SHP77 (cell line): ENCODE data around the gene NPAS4.
"Not testable (repeated sequence)": the region's sequence is repeated elsewhere in the genome, so short reads cannot be mapped to it uniquely, and the experiment has no call there.

Experiments
- DNase-seq, 2 experiments: peaks; one replicate each; lab custom pipeline; 2025; lab: John Stamatoyannopoulos, UW

The NPAS4 gene

DNA sequence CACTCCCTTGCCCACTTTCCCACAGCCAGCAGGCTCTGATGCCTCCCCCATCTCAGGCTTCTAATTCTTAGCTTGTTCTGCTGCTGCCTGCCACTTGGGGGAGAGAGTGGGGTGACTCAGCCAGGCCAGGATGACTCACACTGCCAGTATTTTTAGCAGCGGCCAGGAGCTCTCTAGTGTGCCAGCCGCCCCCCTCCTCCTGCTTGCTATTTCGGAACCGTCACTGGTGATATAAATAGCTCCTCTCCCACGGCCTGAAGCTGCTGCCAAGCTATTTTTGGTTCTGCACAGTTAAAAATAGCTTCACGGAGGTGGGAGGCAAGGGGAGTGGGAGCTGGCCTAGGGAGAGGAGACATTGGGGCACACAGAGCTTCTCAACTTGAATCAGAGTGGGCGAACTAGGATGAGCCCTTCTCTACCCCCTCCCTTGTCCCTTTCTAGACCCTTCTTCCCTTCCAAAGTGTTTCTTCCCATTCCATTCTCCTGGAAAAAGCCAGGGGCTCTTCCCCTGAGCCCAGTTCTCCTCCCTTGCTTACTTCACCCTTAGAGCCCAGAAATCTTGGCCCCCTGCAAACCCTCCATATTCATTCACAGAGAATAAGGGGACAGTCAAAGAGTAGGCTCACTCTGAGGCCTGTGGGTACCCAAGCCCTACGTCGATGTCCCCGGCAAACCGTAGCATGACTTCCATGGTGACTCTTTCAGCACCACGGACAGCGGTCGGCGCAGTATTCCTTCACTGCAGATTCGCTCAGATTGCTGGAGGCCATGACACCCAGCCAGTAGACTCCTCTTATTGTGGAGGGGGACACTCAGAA is 2.5 kb upstream of the NPAS4 start:
- DNase-seq, result peak; percentile 81 to 91

DNA sequence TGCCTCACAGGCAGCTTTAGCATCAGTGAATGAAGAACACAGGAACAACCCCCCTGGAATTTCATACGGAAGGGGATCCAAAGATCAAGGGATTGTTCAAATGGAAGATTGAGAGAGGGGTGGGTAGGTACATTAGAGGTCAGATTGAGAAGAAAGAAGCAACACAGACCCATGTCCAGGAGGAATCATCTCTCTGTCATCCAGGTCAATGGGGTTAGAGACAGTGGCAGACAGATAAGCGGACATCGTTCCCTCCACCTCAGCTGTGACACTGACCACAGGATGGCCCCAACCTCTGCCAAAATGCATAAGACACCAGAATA is 1.9 kb upstream of the NPAS4 start:
- no peak for DNase-seq

DNA sequence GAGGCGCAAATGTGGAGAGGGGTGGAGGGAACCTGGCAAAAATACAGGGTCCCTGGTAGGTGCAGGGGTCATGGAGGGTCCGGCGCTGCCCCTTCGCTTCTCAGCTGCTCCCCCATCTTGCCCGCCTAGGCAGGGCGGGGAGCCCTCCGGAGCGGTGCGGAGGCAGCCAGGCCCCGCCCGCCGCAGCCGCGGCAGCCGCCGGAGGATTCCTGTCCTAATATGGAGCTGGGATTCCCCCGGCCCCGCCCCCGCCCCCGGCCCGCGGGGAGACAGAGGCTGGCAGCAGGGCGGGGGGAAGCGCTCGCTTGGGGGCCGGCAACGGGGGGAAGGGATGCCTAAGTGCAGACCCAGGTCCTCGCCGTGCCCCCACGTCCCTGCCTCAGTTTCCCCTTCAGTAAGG is 1.0 kb upstream of the NPAS4 start:
- peak in 1 of 2 experiments; percentile 45 for DNase-seq

DNA sequence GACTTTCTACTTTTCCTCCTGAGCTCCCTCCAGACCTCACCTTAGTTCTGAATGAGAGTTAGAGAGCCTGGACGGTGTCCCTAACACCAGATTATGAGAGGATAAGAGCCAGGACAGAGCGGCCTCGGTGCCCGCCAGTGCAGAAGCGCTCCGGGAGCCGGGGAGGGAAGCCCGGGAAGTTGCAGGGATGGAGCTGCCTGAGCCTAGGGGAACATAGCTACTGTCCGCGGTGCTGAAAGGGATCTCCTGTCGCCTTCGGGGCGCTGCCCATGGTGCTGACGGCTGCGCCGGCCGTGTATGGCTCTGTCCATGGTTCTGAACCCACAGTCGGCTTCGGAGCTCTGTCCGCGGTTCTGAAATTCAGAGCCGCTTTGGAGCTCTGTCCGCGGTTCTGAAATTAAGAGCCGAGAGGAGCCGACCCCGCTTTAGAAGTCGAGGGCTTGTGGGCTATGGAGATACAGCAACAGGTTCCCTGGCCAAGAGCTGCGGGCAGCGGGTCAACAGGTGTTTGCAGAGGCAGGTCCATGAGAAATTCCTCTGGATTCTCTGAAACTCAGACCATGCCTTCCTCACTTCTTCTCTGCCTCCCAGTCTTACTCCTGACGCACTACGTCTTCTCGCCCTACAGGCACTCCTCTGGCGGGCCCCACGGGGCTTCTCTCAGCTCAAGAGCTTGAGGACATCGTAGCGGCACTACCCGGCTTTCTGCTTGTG is 814 bp downstream of the NPAS4 start:
- DNase-seq, result no peak

DNA sequence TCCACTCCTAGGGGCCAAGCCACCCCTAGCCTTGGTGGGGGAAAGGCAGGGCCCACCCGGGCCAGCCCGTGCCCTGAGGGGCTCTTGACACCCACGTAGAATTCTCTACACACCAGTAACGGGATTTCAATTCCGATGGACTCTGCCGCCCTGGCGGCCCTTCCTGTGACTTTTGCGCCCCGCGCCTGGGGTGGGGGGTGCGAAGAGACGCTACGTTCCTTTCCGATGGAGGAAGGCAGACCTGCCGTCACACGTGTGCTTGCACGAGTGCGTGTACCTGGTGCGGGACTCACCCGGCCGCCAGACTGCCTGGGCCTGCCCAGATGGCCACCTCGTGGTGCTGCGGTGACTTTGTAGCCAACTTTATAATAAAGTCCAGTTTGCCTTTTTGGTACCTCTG is 5.5 kb downstream of the NPAS4 start:
- no peak for DNase-seq

DNA sequence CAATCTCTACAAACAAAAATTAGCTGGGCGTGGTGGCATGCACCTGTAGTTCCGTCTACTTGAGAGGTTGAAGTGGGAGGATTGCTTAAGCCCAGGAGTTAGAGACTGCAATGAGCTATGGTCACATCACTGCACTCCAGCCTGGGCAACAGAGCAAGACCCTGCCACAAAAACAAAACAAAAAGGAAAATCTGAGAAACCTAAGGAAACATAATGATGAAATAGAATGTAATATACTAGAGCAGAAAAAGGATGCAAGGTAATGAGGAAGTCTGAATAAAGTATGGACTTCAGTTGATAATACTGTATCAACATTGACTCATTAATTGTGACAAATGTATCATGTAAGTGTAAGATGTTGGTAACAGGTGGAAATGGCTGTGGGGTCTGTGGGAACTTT is 8.1 kb downstream of the NPAS4 start:
- DNase-seq, result no peak

DNA sequence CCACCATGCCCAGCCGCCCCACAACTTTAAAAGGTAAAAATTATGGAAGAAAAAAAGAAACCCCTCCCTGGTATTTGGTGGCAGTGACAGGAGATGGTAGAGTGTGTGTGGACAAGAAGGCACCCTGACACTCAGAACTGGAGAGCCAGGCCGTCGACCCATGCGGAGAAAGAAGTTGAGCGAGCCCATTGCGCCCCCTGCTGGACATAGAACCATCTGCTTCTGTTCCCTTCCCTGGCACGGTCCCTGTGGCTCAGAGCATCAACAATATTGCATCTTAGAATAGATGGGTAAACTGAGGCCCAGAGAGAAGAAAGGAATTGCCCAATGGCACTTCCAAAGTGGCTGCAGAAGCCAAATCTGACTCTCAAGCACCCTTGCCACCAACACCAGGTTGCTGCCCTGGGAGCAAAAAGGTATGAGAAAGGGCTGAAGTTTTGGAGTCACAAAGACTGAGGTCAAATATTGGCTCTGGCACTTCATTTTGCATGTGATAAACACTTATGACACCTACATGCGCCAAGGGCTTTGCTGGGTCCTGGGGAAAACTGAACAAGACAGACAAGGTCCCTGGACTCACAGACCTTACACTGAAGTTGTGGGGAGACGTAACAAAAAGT is 9.3 kb downstream of the NPAS4 start:
- peak; percentile 68 to 87 for DNase-seq

DNA sequence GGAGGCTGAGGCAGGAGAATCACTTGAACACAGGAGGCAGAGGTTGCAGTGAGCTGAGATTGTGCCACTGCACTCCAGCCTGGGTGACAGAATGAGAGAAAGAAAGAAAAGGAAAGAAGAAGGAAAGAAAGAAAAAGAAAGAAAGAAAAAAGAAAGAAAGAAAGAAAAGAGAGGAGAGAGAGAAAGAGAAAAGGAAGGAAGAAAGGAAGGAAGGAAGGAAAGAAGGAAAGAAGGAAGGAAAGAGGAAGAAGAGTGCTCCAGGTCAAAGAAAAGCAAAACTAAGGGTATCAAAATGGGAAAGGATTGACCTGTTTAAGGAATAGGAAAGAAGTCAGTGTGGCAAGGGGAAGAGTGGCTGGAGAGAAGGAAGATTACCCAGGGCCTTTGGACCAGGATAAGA is 10.5 kb downstream of the NPAS4 start:
- DNase-seq, result not testable (repeated sequence)

DNA sequence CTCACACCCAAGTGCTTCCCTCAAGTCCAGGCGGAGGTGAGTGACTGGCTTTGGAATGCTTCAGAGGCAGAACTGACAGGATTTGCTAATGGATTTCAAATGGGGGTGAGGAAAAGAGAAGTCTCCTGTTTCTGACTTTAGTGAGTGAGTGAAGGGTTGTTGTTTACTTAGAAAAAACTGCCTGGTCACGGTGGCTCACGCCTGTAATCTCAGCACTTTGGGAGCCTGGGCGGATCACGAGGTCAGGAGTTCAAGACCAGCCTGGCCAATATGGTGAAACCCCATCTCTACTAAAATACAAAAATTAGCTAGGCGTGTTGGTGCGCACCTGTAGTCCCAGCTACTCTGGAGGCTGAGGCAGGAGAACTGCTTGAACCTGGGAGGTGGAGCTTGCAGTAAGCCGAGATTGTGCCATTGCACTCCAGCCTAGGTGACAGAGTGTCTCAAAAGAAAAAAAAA is 11.1 kb downstream of the NPAS4 start:
- DNase-seq, result not testable (repeated sequence)

DNA sequence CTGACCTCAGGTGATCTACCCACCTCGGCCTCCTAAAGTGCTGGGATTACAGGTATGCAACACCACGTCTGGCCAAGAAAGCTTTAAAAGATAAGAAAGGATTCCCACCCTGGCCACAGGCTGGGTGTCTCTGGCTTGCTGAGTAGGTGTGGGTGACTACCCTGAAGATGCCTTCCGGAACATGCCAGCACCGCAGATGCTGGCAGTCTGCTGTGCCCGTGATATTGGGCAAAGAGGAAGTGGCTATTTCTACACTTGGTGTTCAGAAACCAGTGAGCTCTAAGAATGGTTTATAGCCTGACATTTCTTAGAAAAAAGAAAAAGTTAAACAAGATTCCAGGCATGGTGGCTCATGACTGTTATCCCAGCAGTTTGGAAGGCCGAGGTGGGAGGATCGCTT is 11.8 kb downstream of the NPAS4 start:
- DNase-seq, result no peak

DNA sequence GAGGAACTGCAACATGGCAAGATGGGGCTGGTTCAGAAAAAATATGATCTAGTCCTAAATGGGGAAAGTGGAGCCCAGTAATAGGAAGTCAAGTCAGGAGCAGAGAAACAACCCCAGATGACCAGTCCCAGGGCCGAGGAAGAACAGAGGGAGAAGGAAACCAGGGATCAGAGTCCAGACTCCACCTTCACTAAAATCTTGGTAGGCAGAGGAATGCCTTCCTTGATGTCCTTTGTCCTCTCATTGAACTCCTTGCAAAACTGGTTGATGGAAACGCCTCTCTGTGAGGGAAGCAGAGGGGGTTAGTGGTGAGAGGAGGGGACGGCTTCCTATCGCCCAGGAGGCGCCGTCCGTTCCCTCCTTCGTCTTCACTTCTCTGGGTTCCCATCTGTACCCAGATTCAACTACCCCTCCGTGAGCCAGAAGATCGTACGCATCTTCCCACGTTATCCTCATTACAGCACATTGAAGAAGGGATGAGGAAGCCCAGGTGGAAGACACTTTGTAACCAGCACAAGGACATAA is 17.2 kb downstream of the NPAS4 start:
- no peak for DNase-seq

DNA sequence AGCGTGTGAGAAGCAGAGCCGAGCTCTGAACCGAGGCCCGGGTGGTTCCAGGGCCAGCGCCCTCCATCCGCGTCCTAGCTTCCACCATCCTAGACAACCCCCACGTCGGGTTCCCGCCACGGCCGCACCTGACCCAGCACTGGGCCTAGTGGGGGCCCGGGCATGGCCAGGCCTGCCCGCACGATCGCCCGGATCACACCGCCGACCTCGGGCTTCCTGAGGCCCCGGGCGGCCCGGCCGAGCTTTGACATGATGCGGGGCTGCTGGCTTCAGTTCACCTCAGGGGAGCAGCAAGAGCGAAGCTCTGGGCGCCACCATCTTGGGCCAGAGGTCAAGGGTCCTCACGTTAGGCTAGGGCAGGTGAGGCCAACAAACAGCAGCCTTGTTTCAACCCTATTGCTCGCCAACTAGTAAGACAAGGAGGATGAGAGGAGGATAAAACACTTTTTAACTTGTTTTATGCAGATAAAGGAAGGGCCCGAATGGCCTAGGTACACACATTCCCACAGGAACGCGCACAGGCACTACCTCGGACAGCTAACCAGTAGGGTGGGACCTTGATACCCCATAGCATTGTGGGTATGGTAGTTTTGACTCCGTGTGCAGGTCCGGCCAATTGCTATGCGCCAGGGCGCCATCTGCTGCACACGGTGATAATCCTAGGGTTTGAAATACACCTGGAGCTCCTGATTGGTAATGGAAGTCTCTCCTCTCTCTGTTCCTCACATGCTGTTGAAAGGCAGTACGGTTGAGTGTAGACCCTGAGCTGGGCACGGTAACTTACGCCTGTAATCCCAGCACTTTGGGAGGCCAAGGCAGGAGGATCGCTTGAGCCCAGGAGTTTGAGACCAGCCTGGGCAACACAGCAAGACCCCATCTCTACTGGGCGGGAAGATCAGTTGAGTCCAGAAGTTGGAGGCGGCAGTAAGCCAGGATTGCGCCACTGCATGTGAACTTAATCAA is 17.9 kb downstream of the NPAS4 start, which contains the start of gene MRPL11:
MRPL11 (minus strand) TSS at position 345 of the 963 bp plus-strand sequence; CDS start at position 251, 94 bp downstream.
- peak; percentile 98 for DNase-seq

DNA sequence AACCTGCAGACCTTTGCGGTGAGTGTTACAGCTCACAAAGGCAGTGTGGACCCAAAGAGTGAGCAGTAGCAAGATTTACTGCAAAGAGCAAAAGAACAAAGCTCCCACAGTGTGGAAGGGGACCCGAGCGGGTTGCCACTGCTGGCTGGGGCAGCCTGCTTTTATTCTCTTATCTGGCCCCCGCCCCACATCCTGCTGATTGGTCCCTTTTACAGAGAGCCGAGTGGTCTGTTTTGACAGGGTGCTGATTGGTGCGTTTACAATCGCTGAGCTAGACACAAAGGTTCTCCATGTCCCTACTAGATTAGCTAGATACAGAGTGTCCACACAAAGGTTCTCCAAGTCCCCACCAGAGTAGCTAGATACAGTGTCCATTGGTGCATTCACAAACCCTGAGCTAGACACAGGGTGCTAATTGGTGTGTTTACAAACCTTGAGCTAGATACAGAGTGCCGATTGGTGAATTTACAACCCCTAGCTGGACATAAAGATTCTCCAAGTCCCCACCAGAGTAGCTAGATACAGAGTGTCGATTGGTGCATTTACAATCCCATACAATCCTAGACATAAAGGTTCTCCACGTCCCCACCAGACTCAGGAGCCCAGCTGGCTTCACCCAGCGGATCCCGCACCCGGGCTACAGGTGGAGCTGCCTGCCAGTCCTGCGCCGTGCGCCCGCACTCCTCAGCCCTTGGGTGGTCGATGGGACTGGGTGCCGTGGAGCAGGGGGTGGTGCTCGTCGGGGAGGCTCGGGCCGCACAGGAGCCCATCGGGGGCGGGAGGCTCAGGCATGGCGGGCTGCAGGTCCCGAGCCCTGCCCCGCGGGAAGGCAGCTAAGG is 19.5 kb downstream of the NPAS4 start:
- not testable (repeated sequence) for DNase-seq

DNA sequence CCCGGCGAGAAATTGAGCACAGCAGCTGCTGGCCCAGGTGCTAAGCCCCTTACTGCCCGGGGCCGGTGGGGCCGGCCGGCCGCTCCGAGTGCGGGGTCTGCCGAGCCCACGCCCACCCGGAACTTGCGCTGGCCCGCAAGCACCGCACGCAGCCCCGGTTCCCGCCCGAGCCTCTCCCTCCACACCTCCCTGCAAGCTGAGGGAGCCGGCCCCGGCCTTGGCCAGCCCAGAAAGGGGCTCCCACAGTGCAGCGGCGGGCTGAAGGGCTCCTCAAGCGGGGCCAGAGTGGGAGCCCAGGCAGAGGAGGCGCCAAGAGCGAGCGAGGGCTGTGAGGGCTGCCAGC is 20.1 kb downstream of the NPAS4 start:
- not testable (repeated sequence) for DNase-seq

DNA sequence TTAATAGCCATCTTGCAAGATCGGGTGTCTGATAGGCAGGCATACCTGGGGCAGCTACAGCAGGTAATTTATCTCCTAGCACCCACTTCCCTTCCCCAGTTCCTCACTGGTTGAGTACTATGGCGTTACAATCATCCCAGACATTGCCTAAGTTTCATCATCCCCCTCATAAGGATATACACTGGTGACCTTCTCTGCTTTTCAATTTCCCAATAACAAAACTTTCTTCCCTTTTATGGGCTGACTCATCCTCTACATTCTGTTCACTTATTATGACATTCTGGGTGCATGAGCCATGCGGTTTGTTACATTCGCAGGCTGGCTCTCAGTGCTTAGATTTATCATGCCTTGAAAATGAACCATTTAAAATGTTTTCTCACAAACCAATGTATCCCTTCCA is 22.8 kb downstream of the NPAS4 start:
- no peak for DNase-seq

DNA sequence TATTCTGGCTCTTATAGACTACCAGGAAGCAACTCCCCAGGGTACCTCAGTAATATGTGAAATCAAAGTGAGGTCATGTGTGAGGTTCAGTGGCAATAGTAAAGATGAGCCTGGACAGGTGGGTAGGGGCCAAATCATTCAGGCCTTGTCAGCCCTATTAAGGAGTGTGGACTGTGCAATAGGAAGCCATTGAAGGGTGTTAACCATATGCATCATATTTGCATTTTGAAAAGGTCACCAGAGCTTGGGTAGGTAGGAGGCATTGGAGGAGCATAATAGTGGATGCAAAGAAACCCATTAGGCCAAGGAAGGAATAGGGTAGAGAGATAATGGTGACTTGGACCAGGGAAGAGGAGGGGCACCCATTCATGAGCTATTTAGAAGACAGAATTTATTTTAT is 26.2 kb downstream of the NPAS4 start:
- no peak for DNase-seq

DNA sequence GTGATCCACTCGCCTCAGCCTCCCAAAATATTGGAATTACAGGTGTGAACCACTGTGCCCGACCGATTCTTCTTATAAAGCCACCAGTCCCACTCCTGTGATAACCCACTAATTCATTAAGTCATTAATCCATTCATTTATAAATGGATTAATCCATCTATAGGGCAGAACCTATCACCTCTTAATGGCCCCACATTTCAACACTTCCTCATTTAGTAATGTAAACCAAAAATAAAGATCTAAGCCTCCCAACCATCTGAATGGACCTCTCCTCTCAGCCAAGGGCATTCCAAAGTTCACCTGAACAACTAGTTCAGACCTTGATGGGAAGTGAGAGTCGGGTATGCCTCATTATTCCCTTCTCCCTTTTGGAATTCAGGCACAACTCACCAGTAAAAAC is 27.7 kb downstream of the NPAS4 start:
- no peak for DNase-seq

DNA sequence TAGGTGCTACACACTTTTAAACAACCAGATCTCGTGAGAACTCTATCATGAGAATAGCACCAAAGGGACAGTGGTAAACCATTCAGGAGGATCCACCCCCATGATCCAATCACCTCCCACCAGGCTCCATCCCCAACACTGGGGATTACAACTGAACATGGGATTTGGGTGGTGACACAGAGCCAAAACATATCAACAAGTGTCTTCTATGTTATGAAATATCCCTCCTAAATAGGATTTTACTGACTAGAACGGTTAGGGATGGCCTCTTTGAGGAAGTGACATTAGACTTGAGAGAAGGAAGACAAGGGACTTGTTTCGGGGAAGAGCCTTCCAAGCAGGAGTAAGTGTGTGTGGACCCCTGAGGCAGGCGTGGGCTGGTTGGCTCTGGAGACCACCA is 29.7 kb downstream of the NPAS4 start:
- no peak for DNase-seq

DNA sequence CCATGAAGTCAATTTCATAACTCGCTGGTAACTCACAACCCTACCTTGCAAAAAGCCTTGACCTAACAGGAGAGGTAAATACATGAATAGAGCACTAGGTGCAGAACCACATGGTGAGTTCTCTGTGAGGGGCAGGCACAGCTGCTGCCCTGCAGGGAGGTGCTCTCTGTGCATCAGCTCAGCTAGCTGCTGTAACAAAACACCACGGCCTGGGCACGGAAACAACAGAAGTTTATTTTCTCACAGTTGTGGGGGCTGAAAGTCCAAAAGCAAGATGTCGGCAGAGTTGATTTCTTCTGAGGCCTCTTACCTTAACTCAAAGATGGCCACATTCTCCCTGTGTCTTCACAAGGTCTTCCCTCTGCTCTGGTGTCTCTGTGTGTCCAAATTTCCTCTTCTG is 30.8 kb downstream of the NPAS4 start:
- no peak for DNase-seq

DNA sequence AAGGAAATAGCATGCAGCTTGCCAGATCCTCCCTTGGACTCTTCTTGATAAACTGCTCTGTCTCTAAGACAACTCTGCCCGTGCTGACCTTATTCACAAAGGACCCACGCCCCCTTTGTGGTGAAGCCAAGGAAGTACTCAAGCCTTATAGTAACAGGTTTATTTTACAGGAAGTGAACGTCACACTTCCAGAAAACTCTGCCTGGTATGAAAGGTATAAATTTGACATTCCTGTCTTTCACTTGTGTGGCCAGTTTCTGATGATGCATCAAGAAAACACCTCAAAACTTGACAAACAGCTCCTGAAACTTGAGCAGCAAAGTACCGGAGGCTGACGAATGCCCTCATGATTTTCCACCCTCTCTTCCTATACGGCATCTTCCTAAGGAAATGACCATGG is 33.4 kb downstream of the NPAS4 start:
- no peak for DNase-seq

DNA sequence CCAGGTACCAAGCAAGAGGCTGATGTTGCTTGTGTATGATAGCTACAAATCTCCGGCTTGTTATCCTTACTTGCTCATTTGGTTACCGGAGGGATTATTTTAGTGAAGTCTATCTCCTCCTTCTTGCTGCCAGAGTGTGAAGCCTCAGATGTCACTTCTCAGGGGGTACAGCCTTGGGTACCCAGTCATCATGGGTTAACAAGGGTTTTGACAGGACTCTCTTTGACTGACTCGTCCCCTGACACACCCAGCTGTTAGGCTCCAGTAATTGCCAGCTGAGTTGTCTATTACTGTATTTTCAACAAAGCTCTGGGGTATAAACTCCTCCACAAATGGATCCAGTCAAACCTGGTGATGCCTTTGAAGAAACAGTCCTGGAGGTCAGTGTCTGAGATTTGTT is 34.0 kb downstream of the NPAS4 start:
- no peak for DNase-seq
